RWPE1 (cell line): ENCODE data around the gene IGFLR1.

ENCODE experiments used
- CTCF ChIA-PET: fragments of 350-600 bp; sonication (Branson Sonifier 250); formaldehyde crosslinking; extraction: SDS; loops from one replicate; lab custom pipeline; 2021; lab: Yijun Ruan, JAX
- POLR2A ChIA-PET: fragments of 400-600 bp; formaldehyde crosslinking; extraction: SDS; loops from one replicate; lab custom pipeline; 2020; ENCODE audit warnings: antibody characterized with exemption; ENCODE audit not compliant: low non-redundant PET; lab: Yijun Ruan, JAX
- DNase-seq: peaks from one replicate; pipeline ENCODE4 v3.0.0; 2012; ENCODE audit warnings: low spot score
- H3K27ac ChIP-seq: fragments of 450-650 bp; 2 replicates; pipeline ENCODE4 v1.5.1; 2017
- CTCF ChIP-seq: fragments of 450-650 bp; conservative IDR thresholded peaks from 2 replicates; pipeline ENCODE4 v1.5.1; 2017; ENCODE audit warnings: low read depth, mild to moderate bottlenecking

IGFLR1 gene

GRCh38 chr19:35788205-35788960 lies 46.1 kb upstream of the IGFLR1 start:
- H3K27ac ChIP-seq = no peak overlapping the region
- CTCF ChIA-PET = no interaction called here
- POLR2A ChIA-PET = no interaction called here
- TF ChIP-seq CTCF = no peak
- DNase-seq = no peak

GRCh38 chr19:35787227-35787799 lies 45.1 kb upstream of the IGFLR1 start:
- POLR2A ChIA-PET = no interaction called here

GRCh38 chr19:35786299-35787160 lies 44.3 kb upstream of the IGFLR1 start:
- no peak for DNase-seq
- POLR2A ChIA-PET = no interaction called here
- CTCF ChIA-PET = no interaction called here
- no peak for TF ChIP-seq CTCF
- H3K27ac ChIP-seq = no peak overlapping the region; the same call in 1 of the 2 replicates

More at GRCh38 chr19:35787227-35787799, 45.1 kb upstream of the IGFLR1 start:
- CTCF ChIA-PET = no interaction called here
- no peak for DNase-seq
- no peak for TF ChIP-seq CTCF
- H3K27ac ChIP-seq = no peak overlapping the region

- H3K27ac ChIP-seq = no peak overlapping the region
- CTCF ChIA-PET = no interaction called here
- no peak for TF ChIP-seq CTCF
- DNase-seq = no peak
- POLR2A ChIA-PET = no interaction called here
Measured at GRCh38 chr19:35785339-35785627, 43.0 kb upstream of the IGFLR1 start.

- POLR2A ChIA-PET = no interaction called here
- DNase-seq = no peak
- H3K27ac ChIP-seq = no peak overlapping the region
- TF ChIP-seq CTCF = no peak
- CTCF ChIA-PET = no interaction called here
Measured at GRCh38 chr19:35784503-35785338, 42.5 kb upstream of the IGFLR1 start.
